Psoas muscle (tissue), 8 donors: ENCODE data around the gene ZNF778. TPM values are rescaled to one million over a fixed set of nuclear protein-coding genes. Genes with fewer than 3 reads are reported as not detected.

Source experiments
- ATAC-seq, 4 donors: fragments of 200-7000 bp; cut with Tn5 transposase; one replicate each; pipeline ENCODE4 v1.9.1; 2020; ENCODE audit warnings: moderate library complexity in 3 of 4, mild to moderate bottlenecking in 2 of 4
- DNase-seq, 2 donors: peaks; one replicate each; pipeline ENCODE4 v3.0.0-alpha.2; 2020
- H3K27ac ChIP-seq: fragments of 200-600 bp; one replicate; pipeline ENCODE4 v1.8.0; 2022
- H3K27me3 ChIP-seq, 3 donors: fragments of 200-600 bp in 1 of 3; one replicate each; pipeline versions ENCODE4 v1.6.1 to v1.8.0; 2013 to 2022; ENCODE audit warnings: low read length in 2 of 3, mild to moderate bottlenecking in 2 of 3, moderate library complexity in 1 of 3; ENCODE audit not compliant: insufficient read depth in 3 of 3
- H3K36me3 ChIP-seq, 2 donors: fragments of 200-600 bp in 1 of 2; one replicate each; pipeline versions ENCODE4 v1.6.1 to v1.8.0; 2013 to 2022; ENCODE audit warnings: low read depth in 1 of 2, mild to moderate bottlenecking in 1 of 2, moderate library complexity in 1 of 2; ENCODE audit not compliant: insufficient read depth in 1 of 2
- H3K4me1 ChIP-seq: fragments of 200-600 bp; one replicate; pipeline ENCODE4 v1.8.0; 2022
- H3K4me3 ChIP-seq: fragments of 200-600 bp; one replicate; pipeline ENCODE4 v1.8.0; 2022; ENCODE audit warnings: mild to moderate bottlenecking
- H3K9me3 ChIP-seq: fragments of 200-600 bp; one replicate; pipeline ENCODE4 v1.8.0; 2022
- CTCF ChIP-seq: fragments of 200-600 bp; IDR thresholded peaks from one replicate; pipeline ENCODE4 v1.8.0; 2022; ENCODE audit warnings: antibody characterized with exemption
- WGBS, 3 donors: extraction: QIAGEN DNeasy Blood & Tissue Kit; methylation state at CpG; one replicate each; pipeline versions ENCODE4 v1.1.6 to v1.1.7; 2013; 5-methylcytosine and 5-hydroxymethylcytosine counted together
- intact Hi-C, 2 donors: fragments of 100-400 bp; cut with DNase I; formaldehyde crosslinking; loops; one replicate each; pipeline versions ENCODE4 v1.11.0 to v1.14.2; 2022
- polyA plus RNA-seq, 3 donors: library from polyadenylated mRNA; stranded (reverse); fragments of 200-250 nt; gene quantifications; one replicate each; pipeline ENCODE4 v1.2.3, GENCODE V29; 2013
- total RNA-seq, 4 donors: library from RNA; stranded (reverse); fragmentation: NEBNext Ultra II Directional in 2 of 4; extraction: Animal tissue kit (Norgen Biotek cat#: 25700) in 2 of 4; gene quantifications; one replicate each; pipeline versions ENCODE4 v1.2.1 to v1.2.4, GENCODE V29; 2021 to 2023
- donor health status: healthy with polysubstance abuse.
- donor health status: DM: no; HTN: no; CAD: no; lungs with moderate emphysema.
- donor health status: Bipolar disorder and iron deficiency.
- donor health status: healthy.
- donor health status: DM: yes; HTN: yes; CAD: no.
- donor health status: DM: no; HTN: no; CAD: no.
- donor health status: DM: no; HTN: no; CAD: no.
- donor health status: DM: yes; HTN: yes; CAD: no.

ZNF778 gene
- total and polyA plus RNA-seq, 7 donors, result 2.2 to 15.3 (median 10.2) TPM

DNA sequence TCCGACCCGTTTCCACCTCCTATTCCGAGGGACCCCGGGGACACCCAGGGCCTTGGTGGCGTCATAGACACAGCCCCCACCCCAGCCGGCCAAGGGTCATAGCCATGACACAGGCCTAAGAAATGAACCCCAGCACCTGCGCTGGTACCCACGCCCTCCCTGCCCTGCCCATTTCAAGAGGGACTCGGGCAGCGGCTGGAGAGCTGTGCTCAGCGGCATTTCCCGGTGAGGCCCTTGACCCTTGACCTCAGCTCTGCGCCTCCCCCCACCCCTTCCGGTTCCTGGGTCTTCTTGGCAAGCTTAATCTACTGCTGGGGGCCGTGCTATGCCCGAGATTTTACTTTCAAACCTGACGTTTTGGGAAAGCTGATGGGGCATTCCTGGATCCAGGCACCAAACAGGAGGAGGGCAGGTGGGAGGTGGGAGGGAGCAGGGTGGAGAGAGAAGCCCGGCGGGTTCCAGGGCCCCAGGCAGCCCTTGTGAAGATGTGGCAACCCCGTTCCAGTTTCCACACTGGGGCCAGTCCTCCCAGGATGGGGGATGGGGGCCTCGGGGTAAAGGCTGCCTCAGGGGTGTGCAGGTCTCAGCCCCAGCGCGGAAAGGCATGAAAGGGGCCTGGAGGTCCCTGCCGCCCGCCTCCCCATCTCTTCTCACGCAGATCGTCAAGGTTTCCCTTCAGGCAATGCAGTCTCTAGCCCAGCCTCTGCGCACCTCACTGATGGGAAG, 17.2 kb upstream of the ZNF778 start, which contains the start of gene SLC22A31:
Gene SLC22A31 (minus strand): TSS at position 414 of the 726 bp plus-strand sequence. CDS start 36 bp downstream, at position 378.
- WGBS, 3 donors, result 11 to 18% (median 13%) methylated on average over 26 to 28 of the region's 28 CpGs
- TF ChIP-seq CTCF, result no peak
- Histone ChIP-seq H3K9me3 (no peaks in the 10 kb centered on the region), H3K27me3 (peaks cover 3 to 75% (median 29%) of the 10 kb centered on the region in 3 donors), H3K36me3 (peaks cover 0 to 4% of the 10 kb centered on the region in 2 donors), H3K4me3 (peak within 1 kb of the TSS; percentile 48), H3K27ac (no peak within 1 kb of the TSS), H3K4me1 (no peaks in the 10 kb centered on the region)
- DNase-seq (peak in 1 of 2 donors; percentile 35), ATAC-seq (no peak)
- intact Hi-C loops, result no loop called here

DNA sequence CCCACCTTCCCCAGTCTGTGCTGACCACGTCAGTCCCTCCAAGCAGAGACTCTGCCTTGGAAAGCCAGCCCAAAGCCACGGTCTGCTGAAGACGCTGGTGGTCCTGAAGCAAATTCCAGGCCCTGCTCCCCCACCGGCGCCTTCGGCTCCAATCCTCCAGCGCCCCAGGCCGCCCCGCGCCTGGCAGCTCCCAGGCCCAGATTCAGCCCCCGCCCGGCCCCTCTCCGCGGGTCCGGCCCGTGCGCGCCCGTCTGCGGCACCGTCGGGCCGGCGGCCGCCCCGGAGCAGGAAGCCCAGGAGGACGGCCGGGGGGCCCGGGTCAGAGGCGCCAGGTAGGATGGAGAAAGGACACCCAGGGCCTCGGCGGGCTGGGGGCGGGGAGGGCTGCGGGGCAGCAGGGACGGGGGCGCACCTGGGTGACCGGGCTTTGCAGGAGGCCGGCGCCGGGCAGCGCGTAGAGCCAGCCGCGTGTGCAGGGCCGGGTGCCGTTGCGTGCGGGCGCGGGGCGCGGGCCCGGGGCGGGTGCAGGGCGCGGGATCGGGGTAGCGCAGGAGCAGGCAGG, 16.6 kb upstream of the ZNF778 start:
- intact Hi-C loops, result no loop called here
- H3K4me3 ChIP-seq, result peak overlapping the region; percentile 48
- no peaks in the 10 kb centered on the region for H3K4me1 ChIP-seq
- no peaks in the 10 kb centered on the region for H3K9me3 ChIP-seq
- no peak for ATAC-seq
- H3K27me3 ChIP-seq, result peaks cover 5 to 80% (median 29%) of the 10 kb centered on the region in 3 donors
- DNase-seq, result peak in 1 of 2 donors; percentile 22
- no peaks in the 10 kb centered on the region for H3K36me3 ChIP-seq
- H3K27ac ChIP-seq, result no peak overlapping the region
- WGBS, 3 donors, result 2% methylated on average over 31 to 58 of the region's 58 CpGs
- TF ChIP-seq CTCF, result no peak

DNA sequence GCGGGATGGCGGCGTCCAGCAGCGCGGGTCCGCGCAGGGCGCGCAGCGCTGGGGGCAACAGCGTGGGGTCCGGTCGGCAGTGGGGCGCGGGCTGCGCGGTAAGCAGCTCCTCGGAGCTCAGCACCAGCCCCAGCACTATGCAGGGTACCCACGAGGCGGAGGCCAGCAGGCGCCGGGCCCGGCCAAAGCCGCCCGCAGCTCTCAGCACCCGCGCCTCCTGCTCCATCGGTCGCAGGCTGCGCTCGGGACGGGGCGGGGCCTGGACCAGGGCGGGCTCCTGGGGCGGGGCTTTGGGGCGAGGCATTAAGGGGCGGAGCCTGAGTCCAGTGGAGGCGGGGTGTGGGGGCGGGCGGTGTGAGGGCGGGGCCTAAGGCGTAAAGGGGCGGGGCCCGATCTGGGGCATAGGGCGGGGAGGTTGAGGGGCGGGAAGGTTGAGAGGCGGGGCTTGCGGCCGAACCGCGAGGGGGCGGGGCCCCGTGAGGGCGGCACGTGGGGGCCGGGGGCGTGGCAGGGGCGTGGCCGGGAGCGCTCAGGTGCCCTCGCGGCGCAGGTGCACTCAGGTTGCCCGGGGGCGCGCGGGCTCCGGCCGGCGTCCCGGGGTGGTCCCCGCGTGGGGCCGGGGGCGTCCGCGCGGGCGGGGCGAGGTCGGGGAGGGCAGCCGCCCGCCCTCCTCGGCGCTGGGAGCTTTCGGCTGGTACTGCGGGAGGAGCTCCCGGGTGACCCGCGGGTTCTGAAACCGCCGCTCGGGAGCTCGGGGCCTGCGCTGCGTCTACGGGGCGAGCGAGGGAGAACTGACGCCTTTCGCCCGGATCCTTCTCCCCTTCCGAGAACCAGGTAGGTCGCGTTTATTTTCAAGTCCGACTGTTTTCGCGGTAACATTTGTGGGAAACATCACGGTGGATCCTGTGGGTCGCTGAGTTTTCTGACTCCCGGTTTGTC, 15.8 kb upstream of the ZNF778 start:
- peak; percentile 83 to 90 (median 88) for ATAC-seq
- WGBS, 3 donors, result 1 to 3% (median 2%) methylated on average over 44 to 111 of the region's 111 CpGs
- H3K4me3 ChIP-seq, result peak overlapping the region; percentile 48

More for the DNA sequence above, 15.8 kb upstream of the ZNF778 start:
- no peaks in the 10 kb centered on the region for H3K9me3 ChIP-seq
- H3K27me3 ChIP-seq, result peaks cover 5 to 86% (median 29%) of the 10 kb centered on the region in 3 donors
- intact Hi-C loops, result no loop called here
- DNase-seq, result peak; percentile 77 to 90
- no peaks in the 10 kb centered on the region for H3K36me3 ChIP-seq
- H3K27ac ChIP-seq, result no peak overlapping the region
- H3K4me1 ChIP-seq, result no peaks in the 10 kb centered on the region
- TF ChIP-seq CTCF, result no peak
